IMR-90 (cell line): ENCODE data around the gene SLC43A2. TPM values are rescaled to one million over a fixed set of nuclear protein-coding genes. Genes with fewer than 3 reads are reported as not detected.

Experiments used
- ATAC-seq: fragments of 200-7000 bp; cut with Tn5 transposase; 2 replicates; pipeline ENCODE4 v1.9.1; 2020; ENCODE audit warnings: low read depth, mild to moderate bottlenecking, moderate library complexity
- BruUV-seq: library from RNA; stranded (reverse); fragments of 400-500 nt; replicated peaks from 2 replicates; lab custom pipeline; 2021; lab: Mats Ljungman, UMichigan
- CTCF ChIA-PET: fragments of 300-600 bp; formaldehyde crosslinking; extraction: SDS; loops from one replicate; lab custom pipeline; 2021; ENCODE audit warnings: antibody characterized with exemption; lab: Yijun Ruan, JAX
- POLR2A ChIA-PET: fragments of 300-600 bp; sonication (Branson Sonifier 250); formaldehyde crosslinking; loops from one replicate; lab custom pipeline; 2022; ENCODE audit warnings: antibody characterized with exemption; ENCODE audit not compliant: unreplicated experiment; lab: Charles Lee
- DNase-seq: peaks from one replicate; pipeline ENCODE4 v3.0.0; 2013
- H2AFZ ChIP-seq: replicated peaks from 2 replicates; pipeline ENCODE3; 2013; ENCODE audit warnings: low read length, mild to moderate bottlenecking; ENCODE audit not compliant: poor library complexity
- H2AK5ac ChIP-seq: 2 replicates; pipeline ENCODE4 v1.6.1; 2013; ENCODE audit warnings: low read depth, low read length, inconsistent platforms
- H2AK9ac ChIP-seq: replicated peaks from 2 replicates; pipeline ENCODE3; 2013; ENCODE audit warnings: mild to moderate bottlenecking, low read depth, low read length, moderate library complexity; ENCODE audit not compliant: poor library complexity
- H2BK120ac ChIP-seq: 2 replicates; pipeline ENCODE4 v1.6.1; 2013; ENCODE audit warnings: low read depth, low read length, inconsistent platforms
- H2BK15ac ChIP-seq: 3 replicates; pipeline ENCODE4 v1.6.1; 2013; ENCODE audit warnings: low read depth, low read length, inconsistent platforms
- H2BK20ac ChIP-seq: 2 replicates; pipeline ENCODE4 v1.6.1; 2013; ENCODE audit warnings: low read depth, mild to moderate bottlenecking, inconsistent platforms, low read length, moderate library complexity
- H2BK5ac ChIP-seq: 2 replicates; pipeline ENCODE4 v1.6.1; 2013; ENCODE audit warnings: mild to moderate bottlenecking, low read depth, low read length, inconsistent platforms; ENCODE audit not compliant: poor library complexity, severe bottlenecking
- H3K14ac ChIP-seq: replicated peaks from 2 replicates; pipeline ENCODE4 v1.6.1; 2013; ENCODE audit warnings: low read depth, low read length, inconsistent platforms
- H3K18ac ChIP-seq: 2 replicates; pipeline ENCODE4 v1.6.1; 2013; ENCODE audit warnings: low read depth, low read length, control low read depth
- H3K23ac ChIP-seq: 2 replicates; pipeline ENCODE4 v1.6.1; 2013; ENCODE audit warnings: low read depth, low read length, inconsistent platforms
- H3K27ac ChIP-seq: 2 replicates; pipeline ENCODE4 v1.5.1; 2013; ENCODE audit warnings: mild to moderate bottlenecking, control low read depth, low read length; ENCODE audit not compliant: insufficient read depth
- H3K27me3 ChIP-seq: 2 replicates; pipeline ENCODE4 v1.6.1; 2013; ENCODE audit warnings: low read length; ENCODE audit not compliant: control insufficient read depth, insufficient read depth
- H3K36me3 ChIP-seq: 2 replicates; pipeline ENCODE4 v1.6.1; 2013; ENCODE audit warnings: low read length, mixed read lengths; ENCODE audit not compliant: control insufficient read depth, insufficient read depth
- H3K4ac ChIP-seq: 2 replicates; pipeline ENCODE4 v1.6.1; 2013; ENCODE audit warnings: low read depth, low read length, inconsistent platforms
- H3K4me1 ChIP-seq: 2 replicates; pipeline ENCODE4 v1.6.1; 2013; ENCODE audit warnings: low read length, mixed read lengths; ENCODE audit not compliant: control insufficient read depth, insufficient read depth
- H3K4me2 ChIP-seq: 2 replicates; pipeline ENCODE4 v1.6.1; 2013; ENCODE audit warnings: low read depth, mild to moderate bottlenecking, control low read depth, low read length, moderate library complexity
- H3K4me3 ChIP-seq: 2 replicates; pipeline ENCODE4 v1.5.1; 2013; ENCODE audit warnings: low read depth, mild to moderate bottlenecking, control low read depth, low read length, moderate library complexity; ENCODE audit not compliant: insufficient read depth
- H3K56ac ChIP-seq: 2 replicates; pipeline ENCODE4 v1.6.1; 2013; ENCODE audit warnings: low read length, inconsistent platforms; ENCODE audit not compliant: insufficient read depth; ENCODE audit errors: extremely low read depth
- H3K79me1 ChIP-seq, 2 experiments: 2 replicates each; pipeline ENCODE4 v1.6.1; 2013; ENCODE audit warnings: low read length in 2 of 2, inconsistent platforms in 1 of 2, low read depth in 1 of 2
- H3K9ac ChIP-seq: 2 replicates; pipeline ENCODE4 v1.6.1; 2013; ENCODE audit warnings: low read depth, low read length, control low read depth
- H3K9me1 ChIP-seq: 2 replicates; pipeline ENCODE4 v1.6.1; 2013; ENCODE audit warnings: low read length, inconsistent platforms; ENCODE audit not compliant: insufficient read depth
- H3K9me3 ChIP-seq: 2 replicates; pipeline ENCODE4 v1.6.1; 2013; ENCODE audit warnings: low read length; ENCODE audit not compliant: control insufficient read depth, insufficient read depth
- H4K20me1 ChIP-seq: 2 replicates; pipeline ENCODE4 v1.6.1; 2013; ENCODE audit warnings: low read length, inconsistent platforms; ENCODE audit not compliant: insufficient read depth
- H4K5ac ChIP-seq: 2 replicates; pipeline ENCODE4 v1.6.1; 2013; ENCODE audit warnings: mild to moderate bottlenecking, low read depth, low read length, control low read depth
- H4K8ac ChIP-seq, 2 experiments: 2 replicates each; pipeline ENCODE4 v1.6.1; 2013; ENCODE audit warnings: low read depth in 2 of 2, low read length in 2 of 2, control low read depth in 1 of 2, inconsistent platforms in 1 of 2
- H4K91ac ChIP-seq: 2 replicates; pipeline ENCODE4 v1.6.1; 2013; ENCODE audit warnings: low read depth, low read length, inconsistent platforms; ENCODE audit not compliant: insufficient read depth
- BHLHE40 ChIP-seq: fragments of 150-350 bp; IDR thresholded peaks from 2 replicates; pipeline ENCODE4 v1.6.1; 2016; ENCODE audit warnings: mild to moderate bottlenecking, low read depth, low read length
- CEBPB ChIP-seq: IDR thresholded peaks from 2 replicates; pipeline ENCODE4 v1.6.1; 2012; ENCODE audit warnings: low read depth, low read length, improper control_type of control experiment
- MAFK ChIP-seq: IDR thresholded peaks from 2 replicates; pipeline ENCODE4 v1.6.1; 2012; ENCODE audit warnings: low read depth, low read length, improper control_type of control experiment
- MXI1 ChIP-seq: IDR thresholded peaks from 2 replicates; pipeline ENCODE4 v1.6.1; 2012; ENCODE audit warnings: low read depth, mild to moderate bottlenecking, low read length, moderate library complexity, borderline replicate concordance
- POLR2A ChIP-seq: IDR thresholded peaks from 2 replicates; pipeline ENCODE4 v1.6.1; 2012; ENCODE audit warnings: mild to moderate bottlenecking, low read depth, low read length
- SMC3 ChIP-seq: fragments of 150-350 bp; IDR thresholded peaks from 2 replicates; pipeline ENCODE4 v1.6.1; 2016; ENCODE audit warnings: low read depth, mild to moderate bottlenecking, antibody characterized with exemption, low read length, moderate library complexity
- WGBS, 2 experiments: methylation state at CpG; one replicate each; pipeline versions ENCODE4 v1.1.5 to v1.1.7; 2013; ENCODE audit warnings: missing lambda C conversion rate in 2 of 2; ENCODE audit not compliant: insufficient read length in 1 of 2; ENCODE audit errors: extremely low coverage in 2 of 2; 5-methylcytosine and 5-hydroxymethylcytosine counted together
- dilution Hi-C: fragments of 300-500 bp; cut with HindIII; formaldehyde crosslinking; loops from one replicate; pipeline ENCODE4 v1.14.3; 2018; ENCODE audit warnings: low sequenced_read_pairs; ENCODE audit not compliant: unreplicated experiment
- in situ Hi-C: fragments of 300-500 bp; cut with MboI; formaldehyde crosslinking; loops from 3 replicates; pipeline ENCODE4 v1.14.3; 2019; ENCODE audit warnings: low sequenced_read_pairs, inconsistent platforms, mixed read lengths
- intact Hi-C: fragments of 100-400 bp; cut with micrococcal nuclease; formaldehyde crosslinking; loops from 2 replicates; pipeline ENCODE4 v1.10.0; 2022
- polyA plus RNA-seq, 3 experiments: library from polyadenylated mRNA; depleted of rRNA; stranded (reverse); fragments of >200 nt; gene quantifications; 2 replicates each; pipeline ENCODE4 v1.2.3, GENCODE V29; 2012; ENCODE audit warnings: low replicate concordance in 1 of 3
- total RNA-seq: library from RNA; depleted of rRNA; stranded (reverse); fragments of >200 nt; gene quantifications from 2 replicates; pipeline ENCODE4 v1.2.3, GENCODE V29; 2012
- TF ChIP-seq, protein P1 (sequence below): conservative IDR thresholded peaks from 2 replicates; pipeline ENCODE4 v1.5.1; 2012; ENCODE audit warnings: mild to moderate bottlenecking, low read depth, low read length, improper control_type of control experiment
- TF ChIP-seq, protein P2 (sequence below): fragments of 150-350 bp; IDR thresholded peaks from 2 replicates; pipeline ENCODE4 v1.6.1; 2017; ENCODE audit warnings: mild to moderate bottlenecking, antibody characterized with exemption, low read length, low read depth

The SLC43A2 gene
- total and polyA plus RNA-seq, 2 of the 4 experiments (the other 2 are of a cell fraction): 3.8 to 9.0 TPM

DNA sequence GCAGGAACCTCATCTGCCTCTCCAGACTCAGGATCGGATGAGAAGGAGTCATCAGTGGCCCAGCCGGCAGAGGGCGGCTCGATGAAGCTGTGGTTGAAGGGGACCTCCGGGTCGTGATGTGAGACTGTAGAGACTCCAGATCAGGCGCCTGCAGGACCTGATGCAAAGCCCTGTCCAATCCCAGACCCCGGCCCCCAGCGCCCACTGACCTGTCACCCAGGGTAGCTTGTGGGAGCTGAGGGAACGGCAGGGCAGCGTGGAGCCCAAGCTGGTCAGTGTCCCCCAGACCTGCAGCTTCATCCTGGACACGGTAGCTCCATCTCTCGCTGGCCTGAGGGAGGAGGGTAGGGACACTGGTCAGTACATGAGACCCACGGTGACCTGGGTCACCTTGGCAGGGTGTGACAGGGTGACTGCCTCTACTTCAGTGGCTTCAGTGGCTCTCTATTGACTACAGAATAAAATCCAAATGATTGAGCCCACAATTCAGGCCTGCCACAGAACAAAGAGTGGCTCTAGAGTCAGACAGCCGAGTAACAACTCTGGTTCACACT lies 8.2 kb upstream of the SLC43A2 start:
- in situ Hi-C loops (no loop called here), intact Hi-C loops (no loop called here), dilution Hi-C loops (no loop called here)
- CTCF ChIA-PET: interaction anchor here (0.9 kb wide), 1 partner anchor 11 kb away, joined by 5 read pairs; no protein-coding TSS in a partner anchor
- DNase-seq: no peak
- Histone ChIP-seq H4K8ac (no peak overlapping the region), H2BK20ac (no peak overlapping the region), H3K4ac (no peak overlapping the region), H3K4me2 (no peak overlapping the region), H2BK5ac (no peak overlapping the region), H4K91ac (no peak overlapping the region), H2BK120ac (no peak overlapping the region), H3K23ac (no peak overlapping the region), H3K9ac (no peak overlapping the region), H2AFZ (no peak overlapping the region), H3K18ac (no peak overlapping the region), H3K4me3 (no peak overlapping the region), H4K20me1 (no peaks in the 10 kb centered on the region), H3K4me1 (no peaks in the 10 kb centered on the region), H2AK5ac (no peak overlapping the region), H3K9me1 (no peaks in the 10 kb centered on the region), H3K27ac (no peak overlapping the region), H3K27me3 (no peaks in the 10 kb centered on the region; the same call in 1 of the 2 replicates), H2AK9ac (no peak overlapping the region), H3K14ac (no peak overlapping the region), H3K56ac (no peak overlapping the region), H2BK15ac (no peak overlapping the region), H3K36me3 (no peaks in the 10 kb centered on the region), H3K79me1 (no peaks in the 10 kb centered on the region), H3K9me3 (no peaks in the 10 kb centered on the region), H4K5ac (no peak overlapping the region)
- no TSS peak for BruUV-seq
- POLR2A ChIA-PET: no interaction called here
- WGBS, 2 experiments: 100% methylated on average over 4 of the region's 15 CpGs; no CpG with 5 or more reads in 1 of the 2 experiments
- ATAC-seq: no peak
- TF ChIP-seq POLR2A: no peak
- TF ChIP-seq, protein P1, sequence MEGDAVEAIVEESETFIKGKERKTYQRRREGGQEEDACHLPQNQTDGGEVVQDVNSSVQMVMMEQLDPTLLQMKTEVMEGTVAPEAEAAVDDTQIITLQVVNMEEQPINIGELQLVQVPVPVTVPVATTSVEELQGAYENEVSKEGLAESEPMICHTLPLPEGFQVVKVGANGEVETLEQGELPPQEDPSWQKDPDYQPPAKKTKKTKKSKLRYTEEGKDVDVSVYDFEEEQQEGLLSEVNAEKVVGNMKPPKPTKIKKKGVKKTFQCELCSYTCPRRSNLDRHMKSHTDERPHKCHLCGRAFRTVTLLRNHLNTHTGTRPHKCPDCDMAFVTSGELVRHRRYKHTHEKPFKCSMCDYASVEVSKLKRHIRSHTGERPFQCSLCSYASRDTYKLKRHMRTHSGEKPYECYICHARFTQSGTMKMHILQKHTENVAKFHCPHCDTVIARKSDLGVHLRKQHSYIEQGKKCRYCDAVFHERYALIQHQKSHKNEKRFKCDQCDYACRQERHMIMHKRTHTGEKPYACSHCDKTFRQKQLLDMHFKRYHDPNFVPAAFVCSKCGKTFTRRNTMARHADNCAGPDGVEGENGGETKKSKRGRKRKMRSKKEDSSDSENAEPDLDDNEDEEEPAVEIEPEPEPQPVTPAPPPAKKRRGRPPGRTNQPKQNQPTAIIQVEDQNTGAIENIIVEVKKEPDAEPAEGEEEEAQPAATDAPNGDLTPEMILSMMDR: no peak
- TF ChIP-seq, protein P2, sequence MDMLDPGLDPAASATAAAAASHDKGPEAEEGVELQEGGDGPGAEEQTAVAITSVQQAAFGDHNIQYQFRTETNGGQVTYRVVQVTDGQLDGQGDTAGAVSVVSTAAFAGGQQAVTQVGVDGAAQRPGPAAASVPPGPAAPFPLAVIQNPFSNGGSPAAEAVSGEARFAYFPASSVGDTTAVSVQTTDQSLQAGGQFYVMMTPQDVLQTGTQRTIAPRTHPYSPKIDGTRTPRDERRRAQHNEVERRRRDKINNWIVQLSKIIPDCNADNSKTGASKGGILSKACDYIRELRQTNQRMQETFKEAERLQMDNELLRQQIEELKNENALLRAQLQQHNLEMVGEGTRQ: no peak
- TF ChIP-seq CEBPB: no peak
- no peak for TF ChIP-seq SMC3
- TF ChIP-seq MXI1: no peak
- no peak for TF ChIP-seq MAFK
- TF ChIP-seq BHLHE40: no peak
